WTC11 (cell line): ENCODE data around the gene CELF2. TPM values are rescaled to one million over a fixed set of nuclear protein-coding genes. Genes with fewer than 3 reads are reported as not detected.

Experiments
- ATAC-seq: fragments of 200-7000 bp; cut with Tn5 transposase; 2 replicates; pipeline ENCODE4 v1.10.0; 2021; ENCODE audit warnings: mild to moderate bottlenecking, moderate library complexity
- CTCF ChIA-PET: fragments of 300-600 bp; sonication (Branson Sonifier 250); formaldehyde crosslinking; loops from one replicate; lab custom pipeline; 2021; ENCODE audit warnings: antibody characterized with exemption; lab: Charles Lee
- POLR2A ChIA-PET: fragments of 350-600 bp; sonication (Branson Sonifier 250); formaldehyde crosslinking; loops from one replicate; lab custom pipeline; 2021; ENCODE audit warnings: antibody characterized with exemption; lab: Charles Lee
- DNase-seq: peaks from one replicate; pipeline ENCODE4 v3.0.0; 2021; ENCODE audit warnings: low spot score
- H3K27ac Mint-ChIP-seq: 2 replicates; pipeline ENCODE4 v1.8.0; 2021; ENCODE audit warnings: mixed read lengths
- H3K27me3 Mint-ChIP-seq: 2 replicates; pipeline ENCODE4 v1.8.0; 2021; ENCODE audit warnings: low read depth, mild to moderate bottlenecking, moderate library complexity, mixed read lengths
- H3K36me3 Mint-ChIP-seq: 2 replicates; pipeline ENCODE4 v1.8.0; 2021; ENCODE audit warnings: mixed read lengths
- H3K4me1 Mint-ChIP-seq: 2 replicates; pipeline ENCODE4 v1.8.0; 2022; ENCODE audit warnings: mixed read lengths
- H3K4me3 Mint-ChIP-seq: 2 replicates; pipeline ENCODE4 v1.8.0; 2021; ENCODE audit warnings: mild to moderate bottlenecking, moderate library complexity, mixed read lengths
- H3K9me3 Mint-ChIP-seq: 2 replicates; pipeline ENCODE4 v1.8.0; 2021; ENCODE audit warnings: mixed read lengths
- ATF2 ChIP-seq: sonication (generic); formaldehyde crosslinking; IDR thresholded peaks from 2 replicates; pipeline ENCODE4 v1.8.1; 2022; ENCODE audit warnings: low read depth, missing genetic modification reagents, borderline replicate concordance
- CREB1 ChIP-seq: sonication (generic); formaldehyde crosslinking; IDR thresholded peaks from 2 replicates; pipeline ENCODE4 v1.8.0; 2023; ENCODE audit warnings: mild to moderate bottlenecking, missing genetic modification reagents
- FOXP1 ChIP-seq: sonication (generic); formaldehyde crosslinking; IDR thresholded peaks from 2 replicates; pipeline ENCODE4 v1.8.0; 2022; ENCODE audit warnings: missing genetic modification reagents, mild to moderate bottlenecking, moderate library complexity, borderline replicate concordance
- FOXP4 ChIP-seq: sonication (generic); formaldehyde crosslinking; IDR thresholded peaks from 2 replicates; pipeline ENCODE4 v1.8.0; 2022; ENCODE audit warnings: mild to moderate bottlenecking, missing genetic modification reagents
- KAT7 ChIP-seq: sonication (generic); formaldehyde crosslinking; IDR thresholded peaks from 2 replicates; pipeline ENCODE4 v1.8.1; 2023; ENCODE audit warnings: missing genetic modification reagents, mild to moderate bottlenecking, borderline replicate concordance
- MYBL2 ChIP-seq: sonication (generic); formaldehyde crosslinking; IDR thresholded peaks from 2 replicates; pipeline ENCODE4 v1.8.1; 2023; ENCODE audit warnings: mild to moderate bottlenecking, moderate library complexity, missing genetic modification reagents
- OVOL2 ChIP-seq: fragments of 250-450 bp; sonication (Bioruptor Pico); IDR thresholded peaks from 2 replicates; pipeline ENCODE4 v1.9.0; 2021; ENCODE audit warnings: mild to moderate bottlenecking, borderline replicate concordance
- RORB ChIP-seq: fragments of 250-450 bp; sonication (Bioruptor Pico); IDR thresholded peaks from 2 replicates; pipeline ENCODE4 v1.9.0; 2021; ENCODE audit warnings: mild to moderate bottlenecking
- TCF7 ChIP-seq: sonication (generic); formaldehyde crosslinking; IDR thresholded peaks from 2 replicates; pipeline ENCODE4 v1.8.0; 2022; ENCODE audit warnings: mild to moderate bottlenecking, low read depth, missing genetic modification reagents, moderate library complexity
- TP53 ChIP-seq: sonication (generic); formaldehyde crosslinking; IDR thresholded peaks from 2 replicates; pipeline ENCODE4 v1.8.1; 2023; ENCODE audit warnings: mild to moderate bottlenecking, missing genetic modification reagents
- ZNF121 ChIP-seq: sonication (generic); formaldehyde crosslinking; IDR thresholded peaks from 2 replicates; pipeline ENCODE4 v1.8.0; 2023; ENCODE audit warnings: missing genetic modification reagents
- ZNF232 ChIP-seq: sonication (generic); formaldehyde crosslinking; IDR thresholded peaks from 2 replicates; pipeline ENCODE4 v1.8.0; 2022; ENCODE audit warnings: mild to moderate bottlenecking, missing genetic modification reagents
- ZNF396 ChIP-seq: fragments of 250-450 bp; sonication (Bioruptor Pico); IDR thresholded peaks from 2 replicates; pipeline ENCODE4 v1.8.0; 2021; ENCODE audit warnings: mild to moderate bottlenecking, moderate library complexity, borderline replicate concordance
- ZNF671 ChIP-seq: fragments of 250-450 bp; sonication (Bioruptor Pico); IDR thresholded peaks from 2 replicates; pipeline ENCODE4 v1.8.0; 2021; ENCODE audit warnings: mild to moderate bottlenecking
- total RNA-seq: library from RNA; stranded (reverse); gene quantifications from 3 replicates; pipeline ENCODE4 v1.2.3, GENCODE V29; 2021
- TF ChIP-seq, protein P1 (sequence below): fragments of 250-450 bp; sonication (Bioruptor Pico); IDR thresholded peaks from 2 replicates; pipeline ENCODE4 v1.9.0; 2021; ENCODE audit warnings: mild to moderate bottlenecking, borderline replicate concordance
- TF ChIP-seq, protein P2 (sequence below): fragments of 250-450 bp; sonication (Bioruptor Pico); IDR thresholded peaks from 2 replicates; pipeline ENCODE4 v1.8.0; 2021; ENCODE audit warnings: mild to moderate bottlenecking
- TF ChIP-seq, protein P3 (sequence below): sonication (generic); formaldehyde crosslinking; IDR thresholded peaks from 2 replicates; pipeline ENCODE4 v1.8.1; 2022; ENCODE audit warnings: low read depth, mild to moderate bottlenecking, moderate library complexity, missing genetic modification reagents, borderline replicate concordance

The CELF2 gene
- total RNA-seq, 1 experiment from 2014 or later = 24.6 TPM

GRCh38 chr10:11367505-11367904 is 349.8 kb downstream of the CELF2 start:
- Mint-ChIP-seq H3K4me1 (no peaks in the 10 kb centered on the region), H3K27ac (no peak overlapping the region), H3K4me3 (no peak overlapping the region), H3K36me3 (no peaks in the 10 kb centered on the region), H3K9me3 (peaks cover 17% of the 10 kb centered on the region), H3K27me3 (no peaks in the 10 kb centered on the region)
- POLR2A ChIA-PET = no interaction called here
- CTCF ChIA-PET = interaction anchor here (0.6 kb wide), 1 partner anchor 288 kb away, joined by 3 read pairs; no protein-coding TSS in a partner anchor
- ATAC-seq (peak; percentile 60), DNase-seq (no peak)
- TF ChIP-seq ZNF396 (no peak), MYBL2 (CRISPR knock-in tag) (no peak), FOXP4 (CRISPR knock-in tag) (no peak), ATF2 (CRISPR knock-in tag) (no peak), ZNF671 (CRISPR knock-in tag) (no peak)
- TF ChIP-seq, protein P1, sequence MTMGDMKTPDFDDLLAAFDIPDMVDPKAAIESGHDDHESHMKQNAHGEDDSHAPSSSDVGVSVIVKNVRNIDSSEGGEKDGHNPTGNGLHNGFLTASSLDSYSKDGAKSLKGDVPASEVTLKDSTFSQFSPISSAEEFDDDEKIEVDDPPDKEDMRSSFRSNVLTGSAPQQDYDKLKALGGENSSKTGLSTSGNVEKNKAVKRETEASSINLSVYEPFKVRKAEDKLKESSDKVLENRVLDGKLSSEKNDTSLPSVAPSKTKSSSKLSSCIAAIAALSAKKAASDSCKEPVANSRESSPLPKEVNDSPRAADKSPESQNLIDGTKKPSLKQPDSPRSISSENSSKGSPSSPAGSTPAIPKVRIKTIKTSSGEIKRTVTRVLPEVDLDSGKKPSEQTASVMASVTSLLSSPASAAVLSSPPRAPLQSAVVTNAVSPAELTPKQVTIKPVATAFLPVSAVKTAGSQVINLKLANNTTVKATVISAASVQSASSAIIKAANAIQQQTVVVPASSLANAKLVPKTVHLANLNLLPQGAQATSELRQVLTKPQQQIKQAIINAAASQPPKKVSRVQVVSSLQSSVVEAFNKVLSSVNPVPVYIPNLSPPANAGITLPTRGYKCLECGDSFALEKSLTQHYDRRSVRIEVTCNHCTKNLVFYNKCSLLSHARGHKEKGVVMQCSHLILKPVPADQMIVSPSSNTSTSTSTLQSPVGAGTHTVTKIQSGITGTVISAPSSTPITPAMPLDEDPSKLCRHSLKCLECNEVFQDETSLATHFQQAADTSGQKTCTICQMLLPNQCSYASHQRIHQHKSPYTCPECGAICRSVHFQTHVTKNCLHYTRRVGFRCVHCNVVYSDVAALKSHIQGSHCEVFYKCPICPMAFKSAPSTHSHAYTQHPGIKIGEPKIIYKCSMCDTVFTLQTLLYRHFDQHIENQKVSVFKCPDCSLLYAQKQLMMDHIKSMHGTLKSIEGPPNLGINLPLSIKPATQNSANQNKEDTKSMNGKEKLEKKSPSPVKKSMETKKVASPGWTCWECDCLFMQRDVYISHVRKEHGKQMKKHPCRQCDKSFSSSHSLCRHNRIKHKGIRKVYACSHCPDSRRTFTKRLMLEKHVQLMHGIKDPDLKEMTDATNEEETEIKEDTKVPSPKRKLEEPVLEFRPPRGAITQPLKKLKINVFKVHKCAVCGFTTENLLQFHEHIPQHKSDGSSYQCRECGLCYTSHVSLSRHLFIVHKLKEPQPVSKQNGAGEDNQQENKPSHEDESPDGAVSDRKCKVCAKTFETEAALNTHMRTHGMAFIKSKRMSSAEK (CRISPR knock-in tag) = no peak
- TF ChIP-seq, protein P2, sequence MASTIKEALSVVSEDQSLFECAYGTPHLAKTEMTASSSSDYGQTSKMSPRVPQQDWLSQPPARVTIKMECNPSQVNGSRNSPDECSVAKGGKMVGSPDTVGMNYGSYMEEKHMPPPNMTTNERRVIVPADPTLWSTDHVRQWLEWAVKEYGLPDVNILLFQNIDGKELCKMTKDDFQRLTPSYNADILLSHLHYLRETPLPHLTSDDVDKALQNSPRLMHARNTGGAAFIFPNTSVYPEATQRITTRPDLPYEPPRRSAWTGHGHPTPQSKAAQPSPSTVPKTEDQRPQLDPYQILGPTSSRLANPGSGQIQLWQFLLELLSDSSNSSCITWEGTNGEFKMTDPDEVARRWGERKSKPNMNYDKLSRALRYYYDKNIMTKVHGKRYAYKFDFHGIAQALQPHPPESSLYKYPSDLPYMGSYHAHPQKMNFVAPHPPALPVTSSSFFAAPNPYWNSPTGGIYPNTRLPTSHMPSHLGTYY (CRISPR knock-in tag) = no peak

DNA sequence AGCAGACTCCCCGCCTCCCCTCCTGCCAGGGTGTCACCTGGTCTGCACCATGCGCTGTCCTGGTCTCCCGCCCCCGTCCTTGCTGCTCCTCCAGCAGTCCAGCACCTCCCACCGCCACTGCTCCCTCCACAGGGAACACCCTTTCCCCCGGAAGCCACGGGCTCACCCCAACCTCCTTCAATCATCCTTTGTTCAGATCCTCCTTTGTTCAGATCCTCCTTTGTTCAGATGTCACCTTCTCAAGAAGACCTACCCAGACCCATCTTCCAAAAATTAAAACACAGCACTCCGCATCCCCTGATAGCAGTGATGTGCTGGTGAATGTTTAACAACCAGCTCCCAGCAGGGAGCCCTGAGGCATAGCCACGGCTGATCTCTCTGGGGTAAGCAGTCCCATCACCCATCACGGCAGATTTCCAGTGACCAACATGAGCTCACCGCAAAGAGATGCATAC is 356.1 kb downstream of the CELF2 start:
- H3K4me1 Mint-ChIP-seq = peaks cover 8% of the 10 kb centered on the region
- H3K27ac Mint-ChIP-seq = no peak overlapping the region
- H3K27me3 Mint-ChIP-seq = no peaks in the 10 kb centered on the region
- ChIA-PET CTCF (interaction anchor here (1.2 kb wide), 1 partner anchor 9 kb away, joined by 5 read pairs; no protein-coding TSS in a partner anchor), POLR2A (no interaction called here)
- no peak for DNase-seq
- peaks cover 11% of the 10 kb centered on the region for H3K9me3 Mint-ChIP-seq
- H3K4me3 Mint-ChIP-seq = no peak overlapping the region
- TF ChIP-seq OVOL2 (no peak), CREB1 (no peak), KAT7 (CRISPR knock-in tag) (no peak), TP53 (no peak), MYBL2 (CRISPR knock-in tag) (no peak), FOXP1 (CRISPR knock-in tag) (no peak), ZNF121 (CRISPR knock-in tag) (no peak), TCF7 (CRISPR knock-in tag) (no peak), ZNF232 (no peak), RORB (no peak)
- TF ChIP-seq, protein P3, sequence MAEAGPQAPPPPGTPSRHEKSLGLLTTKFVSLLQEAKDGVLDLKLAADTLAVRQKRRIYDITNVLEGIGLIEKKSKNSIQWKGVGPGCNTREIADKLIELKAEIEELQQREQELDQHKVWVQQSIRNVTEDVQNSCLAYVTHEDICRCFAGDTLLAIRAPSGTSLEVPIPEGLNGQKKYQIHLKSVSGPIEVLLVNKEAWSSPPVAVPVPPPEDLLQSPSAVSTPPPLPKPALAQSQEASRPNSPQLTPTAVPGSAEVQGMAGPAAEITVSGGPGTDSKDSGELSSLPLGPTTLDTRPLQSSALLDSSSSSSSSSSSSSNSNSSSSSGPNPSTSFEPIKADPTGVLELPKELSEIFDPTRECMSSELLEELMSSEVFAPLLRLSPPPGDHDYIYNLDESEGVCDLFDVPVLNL (CRISPR knock-in tag) = no peak
- no peak for ATAC-seq
- no peaks in the 10 kb centered on the region for H3K36me3 Mint-ChIP-seq
